ENCODE results near the gene AACS. TPM values are rescaled to one million over a fixed set of nuclear protein-coding genes. Genes with fewer than 3 reads are reported as not detected.
"Not testable (repeated sequence)": the region's sequence is repeated elsewhere in the genome, so short reads cannot be mapped to it uniquely, and the experiment has no call there.

AACS gene
- total RNA-seq, 2 donors from 2014 or later = 7.9 to 9.4 TPM

- no peak for ATAC-seq
- Mint-ChIP-seq H3K27me3 (no peaks in the 10 kb centered on the region), H3K4me3 (no peak overlapping the region), H3K4me1 (peaks cover 5% of the 10 kb centered on the region), H3K27ac (peak overlapping the region; percentile 37), H3K36me3 (ENCODE audit: low read depth) (no peaks in the 10 kb centered on the region)
- no peaks in the 10 kb centered on the region for H3K9me3 ChIP-seq (ENCODE audit: control insufficient read depth, low read length, poor library complexity, severe bottlenecking)
- no peak for DNase-seq
Measured at GRCh38 chr12:125128439-125129178, 63.4 kb downstream of the AACS start.

- Mint-ChIP-seq H3K4me1 (peaks cover 2% of the 10 kb centered on the region), H3K36me3 (ENCODE audit: low read depth) (no peaks in the 10 kb centered on the region), H3K27me3 (no peaks in the 10 kb centered on the region), H3K4me3 (no peak overlapping the region), H3K27ac (no peak overlapping the region)
- H3K9me3 ChIP-seq (ENCODE audit: control insufficient read depth, low read length, poor library complexity, severe bottlenecking) = no peaks in the 10 kb centered on the region
- ATAC-seq (no peak), DNase-seq (no peak)
Measured at GRCh38 chr12:125129179-125129571, 63.9 kb downstream of the AACS start.

- no peak for ATAC-seq
- Mint-ChIP-seq H3K27ac (no peak overlapping the region), H3K36me3 (ENCODE audit: low read depth) (no peaks in the 10 kb centered on the region), H3K27me3 (no peaks in the 10 kb centered on the region), H3K4me3 (no peak overlapping the region), H3K4me1 (peaks cover 2% of the 10 kb centered on the region)
- H3K9me3 ChIP-seq (ENCODE audit: control insufficient read depth, low read length, poor library complexity, severe bottlenecking) = no peaks in the 10 kb centered on the region
- no peak for DNase-seq
Measured at GRCh38 chr12:125129591-125130255, 64.5 kb downstream of the AACS start.

- H3K9me3 ChIP-seq (ENCODE audit: control insufficient read depth, low read length, poor library complexity, severe bottlenecking) = no peaks in the 10 kb centered on the region
- Mint-ChIP-seq H3K4me3 (no peak overlapping the region), H3K27ac (no peak overlapping the region), H3K36me3 (ENCODE audit: low read depth) (peaks cover 2% of the 10 kb centered on the region), H3K27me3 (no peaks in the 10 kb centered on the region), H3K4me1 (peaks cover 4% of the 10 kb centered on the region)
- DNase-seq = no peak
- no peak for ATAC-seq
Measured at GRCh38 chr12:125131958-125132357, 66.7 kb downstream of the AACS start.

DNA sequence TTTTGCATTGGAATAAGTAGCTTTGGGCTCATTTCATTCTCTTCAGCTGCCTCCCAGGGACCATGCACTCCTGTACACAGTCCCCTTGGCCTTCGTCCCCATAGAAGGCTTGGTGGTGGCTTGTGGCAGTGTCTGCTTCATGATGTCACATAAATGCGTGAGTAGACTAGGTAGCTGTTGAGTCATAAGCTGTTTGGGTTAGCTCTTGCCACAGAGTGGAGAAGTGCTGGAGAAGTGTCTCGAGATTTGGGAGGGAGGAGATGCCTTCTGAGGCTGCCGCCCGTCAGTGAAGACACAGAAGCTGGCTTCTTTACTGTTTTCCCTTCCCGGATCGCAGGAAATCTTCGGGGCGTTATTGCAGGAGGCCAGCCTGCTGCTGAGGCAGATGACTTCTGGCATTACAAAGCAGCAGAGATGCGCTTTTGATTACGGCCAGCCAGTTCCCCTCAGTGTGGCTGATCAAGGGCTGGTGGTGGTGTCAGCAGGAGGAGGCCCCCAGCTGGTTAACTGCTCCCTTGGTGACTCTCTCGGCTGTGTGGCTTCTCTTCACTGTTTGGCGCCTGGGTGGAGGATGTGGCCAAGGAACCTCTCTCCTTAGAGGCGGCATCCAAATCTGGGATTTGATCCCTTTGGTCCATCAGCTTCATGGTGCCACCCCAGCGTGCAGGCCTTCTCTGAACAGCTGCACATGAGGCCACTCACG, 67.6 kb downstream of the AACS start:
- Mint-ChIP-seq H3K27ac (no peak overlapping the region), H3K36me3 (ENCODE audit: low read depth) (peaks cover 2% of the 10 kb centered on the region), H3K27me3 (no peaks in the 10 kb centered on the region), H3K4me1 (peaks cover 4% of the 10 kb centered on the region), H3K4me3 (no peak overlapping the region)
- ATAC-seq (no peak), DNase-seq (no peak)
- H3K9me3 ChIP-seq (ENCODE audit: control insufficient read depth, low read length, poor library complexity, severe bottlenecking) = no peaks in the 10 kb centered on the region

DNA sequence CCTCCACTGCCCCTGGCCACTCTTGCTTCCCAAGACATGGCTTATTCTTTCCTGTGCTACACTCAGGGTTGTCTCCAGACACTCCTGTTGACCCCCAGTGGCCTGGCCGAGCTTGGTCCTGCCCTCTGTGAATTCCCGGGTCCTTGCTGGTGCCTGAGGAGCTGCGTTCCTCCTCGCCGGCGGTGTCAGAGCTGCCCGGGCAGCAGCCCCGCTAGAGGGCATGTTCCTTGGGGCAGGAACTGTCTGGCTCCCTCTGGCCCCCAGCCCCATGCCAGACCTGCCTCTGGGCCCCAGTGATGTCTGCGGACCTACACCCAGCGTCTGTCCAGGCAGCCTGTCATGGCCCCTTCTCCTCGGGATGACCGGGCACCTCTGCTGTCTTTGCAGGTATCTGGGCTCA, 68.4 kb downstream of the AACS start:
- Mint-ChIP-seq H3K4me3 (no peak overlapping the region), H3K27ac (no peak overlapping the region), H3K4me1 (peaks cover 4% of the 10 kb centered on the region), H3K27me3 (no peaks in the 10 kb centered on the region), H3K36me3 (ENCODE audit: low read depth) (peaks cover 2% of the 10 kb centered on the region)
- H3K9me3 ChIP-seq (ENCODE audit: control insufficient read depth, low read length, poor library complexity, severe bottlenecking) = no peaks in the 10 kb centered on the region
- DNase-seq (no peak), ATAC-seq (no peak)

- H3K9me3 ChIP-seq (ENCODE audit: control insufficient read depth, low read length, poor library complexity, severe bottlenecking) = no peaks in the 10 kb centered on the region
- peaks cover 4% of the 10 kb centered on the region for H3K4me1 Mint-ChIP-seq
Measured at GRCh38 chr12:125134576-125134975, 69.3 kb downstream of the AACS start.

DNA sequence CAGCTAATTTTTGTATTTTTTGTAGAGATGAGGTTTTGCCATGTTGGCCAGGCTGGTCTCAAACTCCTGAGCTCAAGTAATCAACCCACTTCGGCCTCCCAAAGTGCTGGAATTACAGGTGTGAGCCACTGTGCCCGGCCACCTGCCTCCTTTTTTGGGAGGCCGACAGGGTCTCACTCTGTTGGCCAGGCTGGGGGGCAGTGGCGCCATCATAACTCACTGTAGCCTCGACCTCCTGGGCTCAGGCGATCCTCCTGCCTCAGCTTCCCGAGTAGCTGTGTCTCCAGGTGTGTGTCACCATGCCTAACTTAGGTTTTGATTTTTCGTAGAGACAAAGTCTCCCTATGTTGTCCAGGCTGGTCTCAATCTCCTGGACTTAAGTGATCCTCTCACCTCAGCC, 70.7 kb downstream of the AACS start:
- Mint-ChIP-seq H3K4me3 (no peak overlapping the region), H3K27me3 (no peaks in the 10 kb centered on the region), H3K4me1 (peaks cover 6% of the 10 kb centered on the region), H3K36me3 (ENCODE audit: low read depth) (peaks cover 2% of the 10 kb centered on the region), H3K27ac (no peak overlapping the region)
- H3K9me3 ChIP-seq (ENCODE audit: control insufficient read depth, low read length, poor library complexity, severe bottlenecking) = no peaks in the 10 kb centered on the region
- ATAC-seq = no peak
- DNase-seq = no peak

More at GRCh38 chr12:125134576-125134975, 69.3 kb downstream of the AACS start:
- no peak overlapping the region for H3K4me3 Mint-ChIP-seq
- H3K27me3 Mint-ChIP-seq = no peaks in the 10 kb centered on the region
- DNase-seq (no peak), ATAC-seq (no peak)
- no peak overlapping the region for H3K27ac Mint-ChIP-seq
- H3K36me3 Mint-ChIP-seq (ENCODE audit: low read depth) = peaks cover 2% of the 10 kb centered on the region

DNA sequence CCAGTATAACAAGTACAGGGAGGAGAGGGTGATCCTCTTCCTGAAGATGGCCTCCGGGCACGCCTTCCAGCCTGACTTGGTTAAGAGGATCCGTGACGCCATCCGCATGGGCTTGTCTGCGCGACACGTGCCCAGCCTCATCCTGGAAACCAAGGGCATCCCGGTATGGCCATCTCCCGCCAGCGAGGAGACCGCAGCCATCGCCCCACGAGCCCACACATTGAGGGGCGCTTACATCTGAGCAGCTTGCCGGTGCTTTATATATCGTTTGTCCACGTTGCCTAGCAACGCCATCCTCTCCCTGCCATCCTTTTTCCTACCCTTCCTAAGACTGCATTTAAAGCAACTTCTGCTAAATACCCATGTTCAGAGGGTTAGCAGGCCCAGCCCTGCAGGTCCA, 71.5 kb downstream of the AACS start:
- no peak overlapping the region for H3K27ac Mint-ChIP-seq
- no peak overlapping the region for H3K4me3 Mint-ChIP-seq
- peaks cover 2% of the 10 kb centered on the region for H3K36me3 Mint-ChIP-seq (ENCODE audit: low read depth)
- no peak for DNase-seq
- ATAC-seq = no peak
- H3K4me1 Mint-ChIP-seq = peaks cover 6% of the 10 kb centered on the region
- no peaks in the 10 kb centered on the region for H3K9me3 ChIP-seq (ENCODE audit: control insufficient read depth, low read length, poor library complexity, severe bottlenecking)
- no peaks in the 10 kb centered on the region for H3K27me3 Mint-ChIP-seq

GRCh38 chr12:125137766-125138344, 72.6 kb downstream of the AACS start:
- Mint-ChIP-seq H3K4me1 (peaks cover 4% of the 10 kb centered on the region), H3K36me3 (ENCODE audit: low read depth) (peaks cover 2% of the 10 kb centered on the region), H3K4me3 (no peak overlapping the region), H3K27me3 (no peaks in the 10 kb centered on the region), H3K27ac (no peak overlapping the region)
- ATAC-seq = no peak
- no peaks in the 10 kb centered on the region for H3K9me3 ChIP-seq (ENCODE audit: control insufficient read depth, low read length, poor library complexity, severe bottlenecking)
- DNase-seq = no peak

DNA sequence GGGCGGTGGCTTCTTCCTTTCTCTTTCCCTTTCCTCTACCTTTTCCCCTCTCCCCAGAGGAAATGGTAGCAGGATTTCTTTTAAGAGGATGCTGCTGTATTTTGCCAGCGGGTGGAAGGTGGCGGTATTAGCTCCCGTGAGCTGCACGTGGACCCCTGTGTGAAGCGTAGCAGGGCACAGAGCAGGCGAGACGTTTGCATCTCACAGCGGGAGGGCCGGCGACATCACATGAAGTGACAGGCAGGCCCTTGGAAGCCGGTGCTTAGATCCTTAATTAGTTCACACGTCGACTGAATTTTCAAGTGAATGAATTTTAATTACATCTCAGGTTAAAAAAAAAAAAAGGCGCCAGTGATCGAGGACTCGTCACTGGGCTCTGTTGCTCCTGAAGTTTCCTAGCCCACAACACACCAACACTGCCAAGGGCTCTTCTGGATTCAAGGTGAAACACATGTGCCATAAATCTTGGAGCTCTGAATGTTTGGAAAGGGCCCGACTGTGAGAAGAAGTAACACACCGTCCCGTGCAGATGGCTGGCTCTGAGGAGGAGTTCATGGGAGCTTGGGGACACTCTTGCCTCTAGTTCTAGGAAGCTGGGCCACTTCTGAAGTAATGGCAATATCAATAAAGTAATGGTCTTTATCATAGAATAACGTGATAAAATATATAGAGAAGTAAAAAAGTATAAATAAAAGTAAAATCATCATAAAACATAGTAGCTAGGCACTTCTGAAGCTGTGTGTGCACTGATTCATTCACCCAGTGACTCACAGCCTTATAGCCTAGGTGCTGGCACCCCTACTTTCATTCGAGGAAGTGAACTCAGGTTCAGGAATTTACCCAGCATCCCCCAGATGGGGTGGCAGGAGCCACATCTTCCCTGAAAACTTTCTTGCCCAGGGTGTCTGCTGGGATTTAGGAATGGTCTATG, 75.3 kb downstream of the AACS start:
- H3K4me1 Mint-ChIP-seq = peaks cover 4% of the 10 kb centered on the region
- H3K36me3 Mint-ChIP-seq (ENCODE audit: low read depth) = peaks cover 2% of the 10 kb centered on the region
- H3K4me3 Mint-ChIP-seq = no peak overlapping the region
- no peak overlapping the region for H3K27ac Mint-ChIP-seq
- no peaks in the 10 kb centered on the region for H3K27me3 Mint-ChIP-seq
- DNase-seq (no peak), ATAC-seq (no peak)
- H3K9me3 ChIP-seq (ENCODE audit: control insufficient read depth, low read length, poor library complexity, severe bottlenecking) = no peaks in the 10 kb centered on the region

GRCh38 chr12:125141210-125141573, 76.0 kb downstream of the AACS start:
- H3K36me3 Mint-ChIP-seq (ENCODE audit: low read depth) = not testable (repeated sequence)

More at GRCh38 chr12:125141210-125141573, 76.0 kb downstream of the AACS start:
- not testable (repeated sequence) for DNase-seq; H3K9me3 ChIP-seq (ENCODE audit: control insufficient read depth, low read length, poor library complexity, severe bottlenecking); ATAC-seq; H3K27me3 Mint-ChIP-seq; H3K4me3 Mint-ChIP-seq; H3K4me1 Mint-ChIP-seq; H3K27ac Mint-ChIP-seq
